HG02763 (cell line): ENCODE data around the gene HBM.
"Not testable (repeated sequence)": the region's sequence is repeated elsewhere in the genome, so short reads cannot be mapped to it uniquely, and the experiment has no call there.

Experiments
- ATAC-seq: cut with Tn5 transposase; IDR thresholded peaks from one replicate; pipeline ENCODE4 v1.9.1; 2021; ENCODE audit warnings: mild to moderate bottlenecking, moderate library complexity; ENCODE audit not compliant: unreplicated experiment

The HBM gene, protein sequence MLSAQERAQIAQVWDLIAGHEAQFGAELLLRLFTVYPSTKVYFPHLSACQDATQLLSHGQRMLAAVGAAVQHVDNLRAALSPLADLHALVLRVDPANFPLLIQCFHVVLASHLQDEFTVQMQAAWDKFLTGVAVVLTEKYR

GRCh38 chr16:165539-166374 lies at the start of gene HBM:
TSS of gene HBM (plus strand) at chr16:165978. CDS start at chr16:165998, 20 bp downstream.
- ATAC-seq: no peak

DNA sequence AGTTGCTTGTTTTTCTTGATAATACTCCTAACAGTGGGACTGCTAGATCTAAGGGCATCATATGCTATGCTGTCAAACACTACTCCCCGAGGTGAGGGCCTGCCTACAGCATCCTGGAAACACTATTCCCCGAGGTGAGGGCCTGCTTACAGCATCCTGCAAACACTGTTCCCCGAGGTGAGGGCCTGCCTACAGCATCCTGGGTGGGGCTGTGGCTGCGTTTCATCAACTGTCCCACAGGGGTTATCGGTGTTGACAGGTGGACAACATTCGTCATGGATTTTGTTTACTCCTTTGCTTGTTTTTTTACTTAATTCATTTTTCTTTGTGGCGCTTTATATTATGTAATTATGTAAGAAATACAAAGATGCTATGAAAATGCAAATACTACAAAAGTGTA lies 49.8 kb upstream of the HBM start:
- ATAC-seq: no peak

DNA sequence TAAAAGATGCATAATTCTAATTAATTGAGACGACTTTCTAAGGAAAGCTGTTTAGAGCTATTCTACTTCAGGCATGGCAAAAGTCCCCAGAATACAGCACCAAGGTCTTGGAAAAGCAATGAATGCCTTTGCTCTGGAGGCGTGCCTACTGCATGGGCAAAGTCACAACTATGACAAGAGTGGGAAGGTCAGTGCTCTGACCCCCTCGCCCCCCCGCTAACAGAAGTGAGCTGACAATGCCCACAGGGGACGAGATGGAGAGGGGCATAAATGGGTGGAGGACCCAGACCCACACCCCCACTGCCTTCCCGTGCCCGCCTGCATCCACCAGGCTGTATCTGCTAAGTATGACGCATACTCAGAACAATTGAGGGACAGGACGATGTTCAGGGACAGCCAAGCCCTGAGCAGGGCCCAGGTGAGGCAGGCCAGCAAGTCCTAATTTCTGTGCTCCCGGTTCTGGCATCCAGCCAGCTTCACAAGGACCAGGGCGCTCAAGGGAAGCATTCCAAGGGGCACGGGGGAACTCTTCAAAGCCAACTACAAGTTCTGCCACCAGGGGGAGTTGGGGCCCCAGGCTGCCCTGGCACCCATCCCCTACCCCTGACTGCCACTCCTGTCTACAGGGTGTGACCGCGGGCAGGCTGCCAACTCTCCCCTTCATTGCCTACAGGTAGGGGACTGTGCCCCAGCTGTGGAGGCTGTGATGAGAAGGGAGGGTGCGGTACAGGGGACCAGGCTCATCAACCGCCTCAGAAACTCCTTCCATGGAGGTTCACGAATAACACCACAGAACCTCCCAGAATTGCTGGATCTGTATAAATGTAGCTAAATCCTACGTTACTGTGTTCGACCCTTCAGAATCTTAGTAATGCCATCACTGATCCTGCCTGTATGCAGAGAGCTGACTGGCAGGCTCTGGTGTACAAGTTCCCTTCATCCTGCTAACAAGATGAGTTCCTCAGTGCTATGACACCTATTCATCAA lies 48.1 kb upstream of the HBM start:
- ATAC-seq: no peak

- no peak for ATAC-seq
Observed at GRCh38 chr16:118857-119256, 46.9 kb upstream of the HBM start.

DNA sequence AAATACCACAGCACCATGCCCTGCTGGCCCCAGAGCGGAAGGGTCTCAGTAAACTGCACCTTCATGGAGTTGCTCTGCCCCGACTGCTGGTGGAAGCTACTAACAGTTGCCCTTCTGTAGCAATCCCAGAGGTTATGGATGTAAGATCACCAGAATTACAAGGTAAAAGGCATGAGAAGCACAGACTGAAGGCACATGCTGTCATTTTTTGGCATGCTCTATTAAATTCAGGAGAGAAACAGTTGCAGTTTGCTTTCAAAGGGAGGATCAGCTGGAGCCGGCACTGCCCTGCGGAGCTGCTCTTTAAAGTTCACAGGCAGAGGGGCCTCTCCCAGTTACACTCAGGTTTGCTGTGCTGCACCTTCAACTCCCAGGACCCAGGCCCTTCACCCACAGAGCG lies 46.5 kb upstream of the HBM start:
- no peak for ATAC-seq

GRCh38 chr16:119835-120491 lies 45.8 kb upstream of the HBM start:
- no peak for ATAC-seq

DNA sequence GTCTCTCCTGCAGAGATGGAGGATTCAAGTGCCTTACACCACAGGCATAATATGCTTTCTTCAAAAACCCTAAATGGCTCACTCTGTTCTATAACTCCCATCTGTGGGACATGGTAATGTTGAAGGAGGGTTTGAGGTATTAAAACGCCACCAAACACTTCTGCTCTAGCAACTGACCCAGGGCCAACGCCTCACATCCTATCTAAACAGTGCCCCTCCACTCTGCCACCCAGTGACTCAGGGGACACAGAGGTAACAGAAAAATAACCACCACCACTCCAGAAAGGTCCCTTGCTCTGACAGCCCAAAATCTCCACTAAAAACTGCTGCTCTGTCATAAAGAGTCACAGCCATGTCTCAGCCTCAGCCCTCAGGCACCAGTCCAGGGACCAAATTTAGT lies 45.0 kb upstream of the HBM start:
- no peak for ATAC-seq

- ATAC-seq: no peak
Observed at GRCh38 chr16:122361-122760, 43.4 kb upstream of the HBM start.

- not testable (repeated sequence) for ATAC-seq
Observed at GRCh38 chr16:123558-124350, 42.0 kb upstream of the HBM start.

DNA sequence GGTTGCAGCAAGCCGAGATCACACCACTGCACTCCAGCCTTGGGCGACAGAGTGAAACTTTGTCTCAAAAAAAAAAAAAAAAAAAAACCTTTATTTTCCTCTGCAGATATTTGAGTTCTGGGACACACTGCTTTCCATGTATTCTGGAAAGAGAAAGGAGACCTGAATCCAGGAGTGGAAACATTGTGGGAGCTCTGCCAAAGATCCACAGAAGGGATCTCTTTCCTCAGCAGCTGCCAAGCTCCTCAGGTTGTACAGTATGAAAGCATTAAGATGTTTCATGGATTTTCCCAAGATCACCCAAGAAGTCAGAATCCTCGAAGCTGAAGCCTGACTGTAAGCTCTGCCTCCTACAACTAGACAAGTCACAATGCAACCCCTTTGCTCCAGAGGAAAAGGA lies 40.8 kb upstream of the HBM start:
- ATAC-seq: no peak

- ATAC-seq: no peak
Observed at GRCh38 chr16:129075-129474, 36.7 kb upstream of the HBM start.

DNA sequence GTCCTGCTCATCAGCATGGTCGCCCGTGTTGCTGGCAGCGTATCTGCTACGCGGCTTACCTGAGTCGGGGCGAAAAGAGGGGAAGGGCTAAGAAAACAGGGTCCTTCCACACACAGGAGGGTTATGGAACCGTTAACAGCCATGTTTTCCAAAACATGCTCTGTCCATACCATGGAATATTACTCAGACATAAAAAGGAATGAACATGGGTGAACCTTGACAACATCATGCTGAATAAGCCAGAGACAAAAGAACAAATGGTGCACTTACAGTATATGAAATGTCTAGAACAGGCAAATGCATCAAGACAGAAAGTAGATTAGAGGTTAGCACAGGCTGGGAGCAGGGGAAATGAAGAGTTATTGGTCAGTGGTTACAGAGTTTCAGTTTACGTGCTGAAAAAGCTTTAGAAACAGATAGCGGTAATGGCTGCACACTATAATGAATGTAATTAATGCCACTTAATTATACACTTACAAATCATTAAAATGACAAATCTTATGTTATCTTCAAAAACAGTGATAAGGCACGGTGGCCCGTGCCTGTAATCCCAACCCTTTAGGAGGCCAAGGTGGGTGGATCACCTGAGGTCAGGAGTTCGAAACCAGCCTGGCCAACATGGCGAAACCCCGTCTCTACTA lies 35.1 kb upstream of the HBM start:
- no peak for ATAC-seq

DNA sequence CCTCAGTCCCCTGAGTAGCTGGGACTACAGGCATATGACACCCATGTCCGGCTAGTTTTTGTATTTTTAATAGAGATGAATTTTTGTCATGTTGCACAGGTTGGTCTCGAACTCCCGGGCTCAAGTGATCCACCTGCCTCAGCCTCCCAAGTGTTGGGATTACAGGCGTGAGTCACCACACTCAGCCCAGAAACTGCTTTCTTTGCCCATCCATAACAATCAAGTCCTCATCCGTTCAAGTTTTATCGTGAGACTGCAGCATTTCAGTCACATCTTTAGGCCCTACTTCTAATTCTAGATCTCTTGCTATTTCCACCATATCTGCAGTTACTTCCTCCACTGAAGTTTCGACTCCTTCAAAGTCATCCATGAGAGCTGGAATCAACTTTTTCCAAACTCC lies 33.7 kb upstream of the HBM start:
- no peak for ATAC-seq

- ATAC-seq: no peak
Observed at GRCh38 chr16:133716-134115, 32.1 kb upstream of the HBM start.

DNA sequence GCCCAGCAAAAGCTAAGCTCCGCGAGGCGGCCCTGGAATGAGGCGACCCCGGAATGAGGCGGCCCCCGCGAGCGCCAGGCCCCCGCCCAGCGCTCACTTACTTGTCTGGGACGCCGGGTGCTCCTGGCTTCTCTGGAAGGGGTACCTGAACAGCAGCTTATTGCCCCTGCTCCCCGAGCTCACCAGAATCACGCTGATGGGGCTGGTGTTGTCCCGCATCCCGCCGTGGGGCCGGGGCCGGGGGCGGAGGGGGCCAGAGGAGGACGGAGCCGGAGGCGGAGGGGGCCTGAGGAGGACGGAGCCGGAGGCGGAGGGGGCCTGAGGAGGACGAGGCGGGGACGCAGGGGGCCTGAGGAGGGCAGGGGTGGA lies 27.7 kb upstream of the HBM start:
- no peak for ATAC-seq

GRCh38 chr16:140175-140857 lies 25.5 kb upstream of the HBM start:
- ATAC-seq: no peak

- ATAC-seq: no peak
Observed at GRCh38 chr16:142405-142967, 23.3 kb upstream of the HBM start.

GRCh38 chr16:143047-143446 lies 22.7 kb upstream of the HBM start:
- ATAC-seq: no peak

GRCh38 chr16:143456-143855 lies 22.3 kb upstream of the HBM start:
- ATAC-seq: no peak
